ENCODE measurements around the gene APELA.

GRCh38 chr4:164937576-164938270 is 60.7 kb downstream of the APELA start:
- TF ChIP-seq, protein P1, sequence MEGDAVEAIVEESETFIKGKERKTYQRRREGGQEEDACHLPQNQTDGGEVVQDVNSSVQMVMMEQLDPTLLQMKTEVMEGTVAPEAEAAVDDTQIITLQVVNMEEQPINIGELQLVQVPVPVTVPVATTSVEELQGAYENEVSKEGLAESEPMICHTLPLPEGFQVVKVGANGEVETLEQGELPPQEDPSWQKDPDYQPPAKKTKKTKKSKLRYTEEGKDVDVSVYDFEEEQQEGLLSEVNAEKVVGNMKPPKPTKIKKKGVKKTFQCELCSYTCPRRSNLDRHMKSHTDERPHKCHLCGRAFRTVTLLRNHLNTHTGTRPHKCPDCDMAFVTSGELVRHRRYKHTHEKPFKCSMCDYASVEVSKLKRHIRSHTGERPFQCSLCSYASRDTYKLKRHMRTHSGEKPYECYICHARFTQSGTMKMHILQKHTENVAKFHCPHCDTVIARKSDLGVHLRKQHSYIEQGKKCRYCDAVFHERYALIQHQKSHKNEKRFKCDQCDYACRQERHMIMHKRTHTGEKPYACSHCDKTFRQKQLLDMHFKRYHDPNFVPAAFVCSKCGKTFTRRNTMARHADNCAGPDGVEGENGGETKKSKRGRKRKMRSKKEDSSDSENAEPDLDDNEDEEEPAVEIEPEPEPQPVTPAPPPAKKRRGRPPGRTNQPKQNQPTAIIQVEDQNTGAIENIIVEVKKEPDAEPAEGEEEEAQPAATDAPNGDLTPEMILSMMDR (conservative IDR thresholded peaks at IDR 0.05 in 1 of 2, IDR thresholded peaks at IDR 0.05 in 1 of 2; ENCODE audit: extremely low read depth in 1 of 2, insufficient read depth in 1 of 2, low read depth in 1 of 2, low read length in 2 of 2) = peak; percentile 8 to 21
- TF ChIP-seq EZH2 (IDR thresholded peaks at IDR 0.05; ENCODE audit: borderline replicate concordance, low read length) = no peak

All from mammary epithelial cell (primary cell).